GM21717 (cell line): Measurements from ENCODE around the gene RTKN.
"Not testable (repeated sequence)": the region's sequence is repeated elsewhere in the genome, so short reads cannot be mapped to it uniquely, and the experiment has no call there.

ENCODE experiments used
- ATAC-seq: cut with Tn5 transposase; IDR thresholded peaks from one replicate; pipeline ENCODE4 v1.9.1; 2021; ENCODE audit warnings: mild to moderate bottlenecking, moderate library complexity; ENCODE audit not compliant: unreplicated experiment

The RTKN gene

GRCh38 chr2:74461187-74462053 lies 19.7 kb upstream of the RTKN start:
- no peak for ATAC-seq

- not testable (repeated sequence) for ATAC-seq
These were observed 18.4 kb upstream of the RTKN start for GRCh38 chr2:74460187-74460586.

GRCh38 chr2:74459503-74460118 lies 17.9 kb upstream of the RTKN start:
- ATAC-seq: not testable (repeated sequence)

- ATAC-seq: no peak
These were observed 17.2 kb upstream of the RTKN start for GRCh38 chr2:74458938-74459363.

GRCh38 chr2:74458132-74458937 lies 16.6 kb upstream of the RTKN start, which contains the start of gene WBP1:
TSS of gene WBP1 (plus strand) at chr2:74458438. CDS start at chr2:74458603, 165 bp downstream.
- ATAC-seq: peak; percentile 81

GRCh38 chr2:74457549-74458131 lies 15.9 kb upstream of the RTKN start:
- ATAC-seq: peak; percentile 33

GRCh38 chr2:74457129-74457548 lies 15.4 kb upstream of the RTKN start:
- no peak for ATAC-seq

GRCh38 chr2:74454654-74455511 lies 13.1 kb upstream of the RTKN start, which contains the start of gene INO80B:
TSS of gene INO80B (plus strand) at chr2:74455087. CDS start at chr2:74455117, 30 bp downstream.
- peak; percentile 35 for ATAC-seq

GRCh38 chr2:74450570-74451190 lies 8.9 kb upstream of the RTKN start:
- ATAC-seq: no peak

GRCh38 chr2:74448771-74449170 lies 7.0 kb upstream of the RTKN start:
- ATAC-seq: no peak

GRCh38 chr2:74447230-74447999 lies 5.7 kb upstream of the RTKN start:
- no peak for ATAC-seq

GRCh38 chr2:74444498-74445318 lies 3.0 kb upstream of the RTKN start:
- ATAC-seq: no peak

- ATAC-seq: not testable (repeated sequence)
These were observed 953 bp upstream of the RTKN start for GRCh38 chr2:74442483-74443297.

- no peak for ATAC-seq
These were observed 507 bp downstream of the RTKN start for GRCh38 chr2:74441170-74441689.

- peak; percentile 93 for ATAC-seq
These were observed 1.2 kb downstream of the RTKN start for GRCh38 chr2:74440378-74441169.
